Measurements from ENCODE around the gene ACADM.
"Not testable (repeated sequence)": the region's sequence is repeated elsewhere in the genome, so short reads cannot be mapped to it uniquely, and the experiment has no call there.

ACADM gene

GRCh38 chr1:75792091-75792490 is 67.6 kb downstream of the ACADM start:
- Histone ChIP-seq H3K4me1 (ENCODE audit: insufficient read depth, low read length) (no peaks in the 10 kb centered on the region; the same call in 1 of the 2 replicates), H3K9ac (ENCODE audit: low read depth, low read length) (no peak overlapping the region), H3K9me3 (ENCODE audit: control insufficient read depth, insufficient read depth, low read length) (no peaks in the 10 kb centered on the region), H3K36me3 (ENCODE audit: insufficient read depth, low read length) (peaks cover 47% of the 10 kb centered on the region)

- Histone ChIP-seq H3K9me3 (ENCODE audit: control insufficient read depth, insufficient read depth, low read length) (no peaks in the 10 kb centered on the region), H3K9ac (ENCODE audit: low read depth, low read length) (no peak overlapping the region), H3K36me3 (ENCODE audit: insufficient read depth, low read length) (peaks cover 33% of the 10 kb centered on the region), H3K4me1 (ENCODE audit: insufficient read depth, low read length) (no peaks in the 10 kb centered on the region; the same call in 1 of the 2 replicates)
Observed at GRCh38 chr1:75794382-75794781, 69.9 kb downstream of the ACADM start.

- H3K36me3 ChIP-seq (ENCODE audit: insufficient read depth, low read length), result peaks cover 24% of the 10 kb centered on the region
Observed at GRCh38 chr1:75795703-75796193, 71.2 kb downstream of the ACADM start.

GRCh38 chr1:75796376-75797272 is 72.1 kb downstream of the ACADM start, which contains the start of gene MSH4:
Gene MSH4, plus strand, starts transcription at chr1:75796882. Its CDS starts 104 bp downstream, at chr1:75796986.
- no peaks in the 10 kb centered on the region for H3K4me1 ChIP-seq (ENCODE audit: insufficient read depth, low read length)
- no peak within 1 kb of the TSS for H3K9ac ChIP-seq (ENCODE audit: low read depth, low read length)
- H3K36me3 ChIP-seq (ENCODE audit: insufficient read depth, low read length), result peaks cover 16% of the 10 kb centered on the region
- no peaks in the 10 kb centered on the region for H3K9me3 ChIP-seq (ENCODE audit: control insufficient read depth, insufficient read depth, low read length)

More at GRCh38 chr1:75795703-75796193, 71.2 kb downstream of the ACADM start:
- Histone ChIP-seq H3K9ac (ENCODE audit: low read depth, low read length) (no peak overlapping the region), H3K9me3 (ENCODE audit: control insufficient read depth, insufficient read depth, low read length) (no peaks in the 10 kb centered on the region), H3K4me1 (ENCODE audit: insufficient read depth, low read length) (no peaks in the 10 kb centered on the region)

- Histone ChIP-seq H3K4me1 (ENCODE audit: insufficient read depth, low read length) (no peaks in the 10 kb centered on the region), H3K9me3 (ENCODE audit: control insufficient read depth, insufficient read depth, low read length) (no peaks in the 10 kb centered on the region), H3K9ac (ENCODE audit: low read depth, low read length) (no peak overlapping the region), H3K36me3 (ENCODE audit: insufficient read depth, low read length) (peaks cover 13% of the 10 kb centered on the region)
Observed at GRCh38 chr1:75797273-75797588, 72.7 kb downstream of the ACADM start.

- Histone ChIP-seq H3K36me3 (ENCODE audit: insufficient read depth, low read length) (peaks cover 10% of the 10 kb centered on the region), H3K9me3 (ENCODE audit: control insufficient read depth, insufficient read depth, low read length) (no peaks in the 10 kb centered on the region), H3K4me1 (ENCODE audit: insufficient read depth, low read length) (no peaks in the 10 kb centered on the region), H3K9ac (ENCODE audit: low read depth, low read length) (no peak overlapping the region)
Observed at GRCh38 chr1:75797606-75798216, 73.2 kb downstream of the ACADM start.

- H3K9ac ChIP-seq (ENCODE audit: low read depth, low read length); H3K4me1 ChIP-seq (ENCODE audit: insufficient read depth, low read length); H3K36me3 ChIP-seq (ENCODE audit: insufficient read depth, low read length); H3K9me3 ChIP-seq (ENCODE audit: control insufficient read depth, insufficient read depth, low read length): not testable (repeated sequence)
Observed at GRCh38 chr1:75801480-75801879, 77.0 kb downstream of the ACADM start.

GRCh38 chr1:75808921-75809320 is 84.4 kb downstream of the ACADM start:
- Histone ChIP-seq H3K4me1 (ENCODE audit: insufficient read depth, low read length) (no peaks in the 10 kb centered on the region), H3K9me3 (ENCODE audit: control insufficient read depth, insufficient read depth, low read length) (no peaks in the 10 kb centered on the region), H3K9ac (ENCODE audit: low read depth, low read length) (no peak overlapping the region), H3K36me3 (ENCODE audit: insufficient read depth, low read length) (no peaks in the 10 kb centered on the region)

- not testable (repeated sequence) for H3K4me1 ChIP-seq (ENCODE audit: insufficient read depth, low read length); H3K9me3 ChIP-seq (ENCODE audit: control insufficient read depth, insufficient read depth, low read length); H3K36me3 ChIP-seq (ENCODE audit: insufficient read depth, low read length); H3K9ac ChIP-seq (ENCODE audit: low read depth, low read length)
Observed at GRCh38 chr1:75810113-75810512, 85.6 kb downstream of the ACADM start.

GRCh38 chr1:75811211-75811981 is 86.9 kb downstream of the ACADM start:
- H3K9me3 ChIP-seq (ENCODE audit: control insufficient read depth, insufficient read depth, low read length), result no peaks in the 10 kb centered on the region
- H3K9ac ChIP-seq (ENCODE audit: low read depth, low read length), result no peak overlapping the region
- no peaks in the 10 kb centered on the region for H3K4me1 ChIP-seq (ENCODE audit: insufficient read depth, low read length)
- H3K36me3 ChIP-seq (ENCODE audit: insufficient read depth, low read length), result no peaks in the 10 kb centered on the region

- Histone ChIP-seq H3K4me1 (ENCODE audit: insufficient read depth, low read length) (no peaks in the 10 kb centered on the region), H3K9ac (ENCODE audit: low read depth, low read length) (no peak overlapping the region), H3K9me3 (ENCODE audit: control insufficient read depth, insufficient read depth, low read length) (no peaks in the 10 kb centered on the region), H3K36me3 (ENCODE audit: insufficient read depth, low read length) (no peaks in the 10 kb centered on the region)
Observed at GRCh38 chr1:75812065-75812464, 87.6 kb downstream of the ACADM start.

Data from ES-I3 (cell line).